Measurements from ENCODE around the gene DHRS2.
"Not testable (repeated sequence)": the region's sequence is repeated elsewhere in the genome, so short reads cannot be mapped to it uniquely, and the experiment has no call there.

The DHRS2 gene, protein sequence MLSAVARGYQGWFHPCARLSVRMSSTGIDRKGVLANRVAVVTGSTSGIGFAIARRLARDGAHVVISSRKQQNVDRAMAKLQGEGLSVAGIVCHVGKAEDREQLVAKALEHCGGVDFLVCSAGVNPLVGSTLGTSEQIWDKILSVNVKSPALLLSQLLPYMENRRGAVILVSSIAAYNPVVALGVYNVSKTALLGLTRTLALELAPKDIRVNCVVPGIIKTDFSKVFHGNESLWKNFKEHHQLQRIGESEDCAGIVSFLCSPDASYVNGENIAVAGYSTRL

DNA sequence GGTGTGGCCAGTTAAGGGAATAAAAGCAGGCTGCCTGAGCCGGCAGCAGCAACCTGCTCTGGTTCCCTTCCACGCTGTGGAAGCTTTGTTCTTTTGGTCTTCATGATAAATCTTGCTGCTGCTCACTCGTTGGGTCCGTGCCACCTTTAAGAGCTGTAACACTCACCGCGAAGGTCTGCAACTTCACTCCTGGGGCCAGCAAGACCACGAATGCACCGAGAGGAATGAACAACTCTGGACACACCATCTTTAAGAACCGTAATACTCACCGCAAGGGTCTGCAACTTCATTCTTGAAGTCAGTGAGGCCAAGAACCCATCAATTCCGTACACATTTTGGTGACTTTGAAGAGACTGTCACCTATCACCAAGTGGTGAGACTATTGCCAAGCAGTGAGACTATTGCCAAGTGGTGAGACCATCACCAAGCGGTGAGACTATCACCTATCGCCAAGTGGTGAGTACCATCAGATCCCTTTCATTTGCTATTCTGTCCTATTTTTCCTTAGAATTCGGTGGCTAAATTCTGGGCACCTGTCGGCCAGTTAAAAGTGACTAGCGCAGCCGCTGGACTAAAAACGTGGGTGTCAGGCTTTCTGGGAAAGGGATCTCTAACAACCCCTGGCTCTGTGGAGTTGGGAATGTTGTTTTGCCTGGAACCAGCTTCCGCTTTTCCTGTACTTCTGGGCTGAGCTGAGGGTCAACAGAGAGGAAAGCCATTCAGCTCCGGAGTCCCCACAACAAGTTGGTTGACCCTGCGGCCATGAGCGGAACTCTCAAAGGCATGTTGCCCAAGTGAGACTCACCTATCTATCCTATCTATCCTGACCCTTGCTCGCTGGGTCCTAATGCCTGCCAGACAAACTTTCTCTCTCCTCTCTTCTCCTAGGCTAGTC, at the start of gene DHRS2:
DHRS2 (plus strand) TSS at position 48 of the 895 bp plus-strand sequence. CDS start 2,501 bp downstream, outside the sequence.
- no peak within 1 kb of the TSS for H3K4me3 Mint-ChIP-seq
- DNase-seq: no peak
- no peaks in the 10 kb centered on the region for H3K27me3 Mint-ChIP-seq
- no peaks in the 10 kb centered on the region for H3K9me3 Mint-ChIP-seq
- no peak for ATAC-seq
- H3K4me1 Mint-ChIP-seq: peaks cover 10% of the 10 kb centered on the region
- H3K27ac Mint-ChIP-seq: no peak within 1 kb of the TSS

GRCh38 chr14:23588884-23589598, 47.1 kb upstream of the DHRS2 start:
- Mint-ChIP-seq H3K27me3 (peaks cover 23% of the 10 kb centered on the region), H3K27ac (no peak overlapping the region), H3K9me3 (no peaks in the 10 kb centered on the region), H3K4me1 (peaks cover 12% of the 10 kb centered on the region), H3K4me3 (peak overlapping the region in 1 of 2 donors; percentile 58)
- peak; percentile 79 to 86 for DNase-seq
- peak; percentile 100 for ATAC-seq

DNA sequence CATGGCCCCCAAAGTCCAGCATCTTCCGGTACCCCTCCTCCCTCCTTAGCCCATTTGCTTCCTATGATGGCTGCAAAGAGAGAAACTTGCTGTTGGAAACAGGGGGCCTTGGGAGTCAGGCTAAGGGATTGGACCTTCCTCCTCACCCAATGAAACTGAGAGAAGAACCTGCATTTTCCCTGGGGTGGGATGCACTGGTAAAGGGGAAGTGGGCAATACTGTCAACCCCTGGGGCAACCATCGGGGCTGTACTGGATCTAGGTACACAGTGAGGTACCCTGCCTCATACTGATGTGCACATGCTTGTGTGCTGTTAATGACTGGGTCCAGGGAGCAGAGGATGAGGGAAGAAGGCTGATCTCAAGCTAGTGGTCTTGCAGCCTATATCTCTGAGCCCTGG, 46.6 kb upstream of the DHRS2 start:
- Mint-ChIP-seq H3K4me3 (no peak overlapping the region), H3K9me3 (no peaks in the 10 kb centered on the region), H3K27me3 (peaks cover 23% of the 10 kb centered on the region), H3K4me1 (peaks cover 12% of the 10 kb centered on the region), H3K27ac (no peak overlapping the region)
- no peak for DNase-seq
- ATAC-seq: no peak

- no peak for DNase-seq
- ATAC-seq: no peak
- H3K4me1 Mint-ChIP-seq: peaks cover 12% of the 10 kb centered on the region
- H3K27me3 Mint-ChIP-seq: peaks cover 23% of the 10 kb centered on the region
- H3K9me3 Mint-ChIP-seq: no peaks in the 10 kb centered on the region
- H3K27ac Mint-ChIP-seq: no peak overlapping the region
- H3K4me3 Mint-ChIP-seq: no peak overlapping the region
Observed at GRCh38 chr14:23590198-23590597, 46.0 kb upstream of the DHRS2 start.

DNA sequence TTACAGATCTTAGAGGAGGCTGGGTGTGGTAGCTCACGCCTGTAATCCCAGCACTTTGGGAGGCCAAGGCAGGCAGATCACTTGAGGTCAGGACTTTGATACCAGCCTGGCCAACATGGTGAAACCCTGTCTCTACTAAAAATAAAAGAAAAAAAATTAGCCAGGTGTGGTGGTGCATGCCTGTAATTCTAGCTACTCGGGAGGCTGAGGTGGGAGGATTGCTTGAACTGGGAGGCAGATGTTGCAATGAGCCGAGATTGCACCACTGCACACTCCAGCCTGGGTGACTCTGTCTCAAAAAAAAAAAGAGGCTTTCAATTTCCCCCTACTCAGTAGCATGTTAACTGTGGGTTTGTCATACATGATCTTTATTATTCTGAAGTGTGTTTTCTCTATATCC, 42.0 kb upstream of the DHRS2 start:
- not testable (repeated sequence) for H3K27ac Mint-ChIP-seq, H3K9me3 Mint-ChIP-seq, H3K27me3 Mint-ChIP-seq, H3K4me3 Mint-ChIP-seq, DNase-seq, ATAC-seq, H3K4me1 Mint-ChIP-seq

DNA sequence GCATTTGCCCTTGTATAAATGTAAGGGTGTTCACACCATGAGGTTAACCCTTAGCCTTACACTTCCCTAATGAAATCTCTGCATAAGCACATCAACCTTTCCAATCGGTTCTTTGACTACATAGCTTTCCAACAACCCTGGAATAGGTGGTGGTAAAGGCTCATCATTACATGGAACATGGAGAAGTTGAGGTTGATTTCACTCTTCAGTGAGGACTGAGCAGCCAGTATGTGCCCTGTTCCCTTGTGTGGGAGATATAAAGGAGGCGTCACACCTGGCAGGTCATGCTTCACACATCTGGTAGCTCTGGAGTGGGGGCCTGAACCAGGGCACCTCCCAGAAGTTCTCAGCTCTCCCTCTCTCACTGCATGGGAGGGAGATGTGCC, 35.8 kb upstream of the DHRS2 start:
- ATAC-seq: no peak
- no peak for DNase-seq
- Mint-ChIP-seq H3K4me3 (no peak overlapping the region), H3K9me3 (no peaks in the 10 kb centered on the region), H3K4me1 (peaks cover 3% of the 10 kb centered on the region), H3K27me3 (no peaks in the 10 kb centered on the region), H3K27ac (no peak overlapping the region)

DNA sequence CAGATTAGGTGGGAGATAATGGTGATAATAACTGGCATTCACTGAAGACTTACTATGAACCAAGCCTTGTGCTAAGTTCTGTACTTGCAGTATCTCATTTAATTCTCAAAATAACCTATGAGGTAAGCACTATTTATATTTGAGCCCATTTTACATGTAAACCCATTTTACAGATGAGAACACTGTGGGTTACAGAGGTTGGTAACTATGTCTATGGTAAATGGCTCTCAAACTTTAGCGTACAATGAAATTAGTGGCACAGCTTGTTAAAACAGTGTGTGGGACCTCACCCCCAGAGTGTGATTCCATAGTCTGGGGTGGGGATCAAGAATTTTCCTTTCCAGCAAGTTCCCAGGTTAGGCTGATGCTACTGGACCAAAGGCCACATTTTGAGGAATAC, 35.4 kb upstream of the DHRS2 start:
- Mint-ChIP-seq H3K27ac (no peak overlapping the region), H3K27me3 (no peaks in the 10 kb centered on the region), H3K4me1 (peaks cover 8% of the 10 kb centered on the region), H3K9me3 (no peaks in the 10 kb centered on the region), H3K4me3 (no peak overlapping the region)
- ATAC-seq (no peak), DNase-seq (no peak)

DNA sequence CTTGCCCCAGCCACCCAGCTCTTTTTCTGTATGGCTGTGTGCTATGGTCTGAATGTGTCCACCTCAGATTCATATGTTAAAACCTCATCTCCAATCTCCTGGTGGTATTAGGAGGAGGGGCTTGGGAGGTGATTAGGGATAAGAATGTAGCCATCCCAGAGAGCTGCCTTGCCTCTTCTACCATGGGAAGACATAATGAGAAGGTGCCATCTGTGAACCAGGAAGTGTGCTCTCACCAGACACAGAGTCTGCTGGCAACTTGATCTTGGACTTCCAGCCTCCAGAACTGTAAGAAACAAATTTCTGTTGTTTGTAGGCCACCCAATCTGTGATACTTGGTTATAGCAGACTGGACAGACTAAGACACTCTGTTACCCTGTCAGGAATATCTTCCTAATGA, 34.7 kb upstream of the DHRS2 start:
- H3K27me3 Mint-ChIP-seq: no peaks in the 10 kb centered on the region
- H3K27ac Mint-ChIP-seq: peak overlapping the region in 1 of 2 donors; percentile 90
- ATAC-seq: no peak
- no peak overlapping the region for H3K4me3 Mint-ChIP-seq
- no peaks in the 10 kb centered on the region for H3K9me3 Mint-ChIP-seq
- peaks cover 14% of the 10 kb centered on the region for H3K4me1 Mint-ChIP-seq
- no peak for DNase-seq

DNA sequence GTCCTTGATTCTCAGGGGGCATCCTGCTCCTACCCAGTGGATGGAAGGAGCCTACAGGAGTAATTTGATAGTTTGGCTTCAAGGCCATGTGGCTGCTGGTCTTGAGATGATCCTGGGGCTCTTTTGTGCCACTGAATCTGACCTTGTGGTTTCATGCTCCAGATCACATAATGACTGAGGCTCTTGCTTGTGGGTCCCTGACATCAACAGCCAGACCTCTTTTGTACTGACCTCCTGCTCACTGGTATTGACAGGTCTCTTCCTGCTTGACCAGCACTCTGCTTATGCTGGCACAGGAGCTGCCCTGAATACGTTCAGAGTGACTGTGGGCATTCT, 34.4 kb upstream of the DHRS2 start:
- Mint-ChIP-seq H3K9me3 (no peaks in the 10 kb centered on the region), H3K27ac (peak overlapping the region; percentile 79 to 82), H3K4me1 (peaks cover 18% of the 10 kb centered on the region), H3K4me3 (no peak overlapping the region), H3K27me3 (no peaks in the 10 kb centered on the region)
- DNase-seq (no peak), ATAC-seq (no peak)

GRCh38 chr14:23602181-23603095, 33.7 kb upstream of the DHRS2 start:
- H3K4me1 Mint-ChIP-seq: peaks cover 24% of the 10 kb centered on the region
- no peak overlapping the region for H3K4me3 Mint-ChIP-seq
- DNase-seq (no peak), ATAC-seq (no peak)
- peak overlapping the region; percentile 79 to 82 for H3K27ac Mint-ChIP-seq
- H3K27me3 Mint-ChIP-seq: no peaks in the 10 kb centered on the region
- H3K9me3 Mint-ChIP-seq: no peaks in the 10 kb centered on the region

DNA sequence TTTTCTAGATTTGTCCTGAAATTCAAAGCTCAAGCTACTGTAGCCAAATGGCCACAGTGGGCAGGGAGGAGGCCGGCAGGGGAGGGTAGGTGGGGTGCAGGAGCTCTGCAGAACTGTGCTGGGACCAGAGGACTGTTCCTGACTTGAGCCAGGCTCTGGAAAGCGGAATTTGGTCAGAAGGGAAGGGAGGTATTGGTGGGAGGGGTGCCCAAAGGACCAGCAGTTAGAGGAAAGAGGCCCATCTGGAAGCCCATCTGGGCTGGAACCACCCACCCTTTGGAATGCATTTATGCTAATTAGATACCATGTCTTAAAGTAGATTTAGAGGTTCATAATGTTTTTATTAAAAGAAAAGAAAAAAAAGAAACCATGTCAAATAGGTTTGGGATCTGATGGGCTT, 33.1 kb upstream of the DHRS2 start:
- H3K4me1 Mint-ChIP-seq: peaks cover 26% of the 10 kb centered on the region
- ATAC-seq: no peak
- no peaks in the 10 kb centered on the region for H3K9me3 Mint-ChIP-seq
- DNase-seq: no peak
- H3K4me3 Mint-ChIP-seq: no peak overlapping the region
- no peak overlapping the region for H3K27ac Mint-ChIP-seq
- no peaks in the 10 kb centered on the region for H3K27me3 Mint-ChIP-seq

GRCh38 chr14:23604148-23604547, 32.0 kb upstream of the DHRS2 start:
- H3K9me3 Mint-ChIP-seq: peaks cover 6% of the 10 kb centered on the region in 2 donors
- no peaks in the 10 kb centered on the region for H3K27me3 Mint-ChIP-seq
- DNase-seq (no peak), ATAC-seq (no peak)
- no peak overlapping the region for H3K4me3 Mint-ChIP-seq
- no peak overlapping the region for H3K27ac Mint-ChIP-seq
- peaks cover 33% of the 10 kb centered on the region for H3K4me1 Mint-ChIP-seq

GRCh38 chr14:23604675-23605170, 31.4 kb upstream of the DHRS2 start:
- no peak for ATAC-seq
- peaks cover 39% of the 10 kb centered on the region for H3K4me1 Mint-ChIP-seq
- H3K27ac Mint-ChIP-seq: no peak overlapping the region
- no peak overlapping the region for H3K4me3 Mint-ChIP-seq
- no peaks in the 10 kb centered on the region for H3K27me3 Mint-ChIP-seq
- peaks cover 7 to 9% of the 10 kb centered on the region in 2 donors for H3K9me3 Mint-ChIP-seq
- DNase-seq: no peak

- Mint-ChIP-seq H3K4me1 (peaks cover 48% of the 10 kb centered on the region), H3K4me3 (peak overlapping the region in 1 of 2 donors; percentile 11), H3K9me3 (peaks cover 7 to 9% of the 10 kb centered on the region in 2 donors), H3K27me3 (no peaks in the 10 kb centered on the region), H3K27ac (peak overlapping the region; percentile 4 to 85)
- DNase-seq: peak; percentile 17 to 23
- ATAC-seq: peak; percentile 92
Observed at GRCh38 chr14:23605931-23606585, 30.1 kb upstream of the DHRS2 start.
